Spleen (tissue), 11 donors: ENCODE data around the gene DOCK1. TPM values are rescaled to one million over a fixed set of nuclear protein-coding genes. Genes with fewer than 3 reads are reported as not detected.
A peak's percentile ranks its signal among the peaks of the same experiment; 100 is the strongest.

Experiments used
- DNase-seq: peaks from one replicate; pipeline ENCODE4 v3.0.0-alpha.2; 2020
- H3K27ac ChIP-seq, 8 donors: fragments of 200-600 bp; sonication (generic) in 7 of 8; 1 replicate in 4 of 8; 2 replicates in 4 of 8; pipeline versions ENCODE4 v1.5.0 to v1.8.0; 2016 to 2021; ENCODE audit warnings: inconsistent platforms in 4 of 8, mild to moderate bottlenecking in 4 of 8, moderate library complexity in 1 of 8
- H3K27me3 ChIP-seq, 7 donors: fragments of 200-600 bp; sonication (generic) in 6 of 7; replicated peaks in 1 of 7; 1 replicate in 4 of 7; 2 replicates in 3 of 7; pipeline versions ENCODE4 v1.5.0 to v1.8.0; 2016 to 2021; ENCODE audit warnings: inconsistent platforms in 3 of 7, mild to moderate bottlenecking in 1 of 7
- H3K36me3 ChIP-seq, 6 donors: fragments of 200-600 bp; sonication (generic) in 5 of 6; 1 replicate in 4 of 6; 2 replicates in 2 of 6; pipeline versions ENCODE4 v1.5.0 to v1.8.0; 2016 to 2021; ENCODE audit warnings: inconsistent platforms in 2 of 6
- H3K4me1 ChIP-seq, 6 donors: fragments of 200-600 bp; sonication (generic) in 5 of 6; 1 replicate in 3 of 6; 2 replicates in 3 of 6; pipeline versions ENCODE4 v1.5.0 to v1.8.0; 2016 to 2021; ENCODE audit warnings: inconsistent platforms in 3 of 6
- H3K4me3 ChIP-seq, 8 donors: fragments of 200-600 bp; sonication (generic) in 7 of 8; 1 replicate in 4 of 8; 2 replicates in 4 of 8; pipeline versions ENCODE4 v1.5.0 to v1.8.0; 2016 to 2021; ENCODE audit warnings: inconsistent platforms in 4 of 8, mild to moderate bottlenecking in 4 of 8, moderate library complexity in 2 of 8
- H3K9me3 ChIP-seq, 8 donors: fragments of 200-600 bp; sonication (generic) in 7 of 8; 1 replicate in 4 of 8; 2 replicates in 4 of 8; pipeline versions ENCODE4 v1.5.0 to v1.8.0; 2016 to 2021; ENCODE audit warnings: inconsistent platforms in 4 of 8
- POLR2A ChIP-seq, 3 donors: fragments of 450-650 bp; IDR thresholded peaks; one replicate each; pipeline ENCODE4 v1.5.1; 2017; ENCODE audit warnings: antibody characterized with exemption in 3 of 3, mild to moderate bottlenecking in 1 of 3
- POLR2AphosphoS5 ChIP-seq, 3 donors: sonication (generic); formaldehyde crosslinking; IDR thresholded peaks; one replicate each; pipeline ENCODE4 v1.5.1; 2017; ENCODE audit warnings: antibody characterized with exemption in 3 of 3
- WGBS, 5 donors: extraction: QIAGEN DNeasy Blood & Tissue Kit in 3 of 5; methylation state at CpG; one replicate each; pipeline versions ENCODE4 v1.1.5 to v1.1.7; 2013 to 2018; 5-methylcytosine and 5-hydroxymethylcytosine counted together
- intact Hi-C: fragments of 100-400 bp; cut with DNase I; formaldehyde crosslinking; loops from one replicate; pipeline ENCODE4 v1.15.0; 2023; ENCODE audit warnings: low total_unique reads
- polyA plus RNA-seq, 3 donors: library from polyadenylated mRNA; stranded (reverse); fragments of 200-250 nt; gene quantifications; one replicate each; pipeline ENCODE4 v1.2.1, GENCODE V29; 2013
- total RNA-seq, 7 donors: library from RNA; depleted of rRNA in 3 of 7; stranded (reverse); fragments of >200 nt in 3 of 7; fragmentation: NEBNext Ultra II Directional in 4 of 7; extraction: Animal tissue kit (Norgen Biotek cat#: 25700) in 4 of 7; gene quantifications; one replicate each; pipeline versions ENCODE4 v1.1.0 to v1.2.1, GENCODE V29; 2016 to 2021
- TF ChIP-seq, protein P1 (sequence below), 11 experiments: fragments of 200-600 bp in 7 of 11; fragments of 450-650 bp in 4 of 11; sonication (generic) in 4 of 11; IDR thresholded peaks in 8 of 11; conservative IDR thresholded peaks in 3 of 11; 1 replicate in 7 of 11; 2 replicates in 4 of 11; pipeline versions ENCODE4 v1.4.0 to v1.8.0; 2016 to 2021; ENCODE audit warnings: antibody characterized with exemption in 11 of 11, inconsistent platforms in 4 of 11, mild to moderate bottlenecking in 1 of 11
- donor health status: healthy with polysubstance abuse.
- donor health status: DM: no; HTN: no; CAD: no; lungs with moderate emphysema.
- donor health status: DM: no; HTN: no; CAD: no.
- donor health status: Bipolar disorder and iron deficiency.
- donor health status: healthy.
- donor health status: DM: no; HTN: no; CAD: no.
- donor health status: DM: yes; HTN: yes; CAD: no.

DOCK1 gene
- total and polyA plus RNA-seq, 10 donors, result 2.2 to 40.5 (median 25.1) TPM

DNA sequence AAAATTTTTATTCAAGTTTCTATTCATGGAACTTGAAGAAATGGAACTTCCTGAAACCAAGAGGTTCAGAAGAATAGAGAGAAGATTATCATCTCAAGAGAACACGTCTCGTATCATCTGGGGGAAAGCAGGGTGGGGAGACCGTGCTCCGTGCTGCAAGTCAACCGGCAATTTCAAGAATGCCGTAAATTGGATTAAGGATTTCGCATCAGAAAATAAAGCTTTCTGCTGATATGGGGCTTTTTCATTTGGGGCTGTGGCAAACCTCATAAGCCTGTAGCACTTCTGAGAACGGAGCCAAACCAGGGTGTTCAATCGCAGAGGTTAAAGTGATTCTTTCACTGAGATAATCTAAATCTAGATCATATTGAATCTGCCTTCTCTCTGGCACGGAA, 493.7 kb downstream of the DOCK1 start:
- WGBS, 5 donors, result 89 to 98% (median 93%) methylated on average over 10 of the region's 10 CpGs
- Histone ChIP-seq H3K27ac (no peak overlapping the region), H3K4me1 (peaks cover 0 to 6% (median 0%) of the 10 kb centered on the region in 6 donors), H3K4me3 (no peak overlapping the region), H3K27me3 (no peaks in the 10 kb centered on the region), H3K9me3 (peaks cover 0 to 11% (median 0%) of the 10 kb centered on the region in 8 donors), H3K36me3 (peaks cover 0 to 3% (median 0%) of the 10 kb centered on the region in 6 donors)
- intact Hi-C loops, result no loop called here
- DNase-seq, result no peak
- TF ChIP-seq, protein P1, sequence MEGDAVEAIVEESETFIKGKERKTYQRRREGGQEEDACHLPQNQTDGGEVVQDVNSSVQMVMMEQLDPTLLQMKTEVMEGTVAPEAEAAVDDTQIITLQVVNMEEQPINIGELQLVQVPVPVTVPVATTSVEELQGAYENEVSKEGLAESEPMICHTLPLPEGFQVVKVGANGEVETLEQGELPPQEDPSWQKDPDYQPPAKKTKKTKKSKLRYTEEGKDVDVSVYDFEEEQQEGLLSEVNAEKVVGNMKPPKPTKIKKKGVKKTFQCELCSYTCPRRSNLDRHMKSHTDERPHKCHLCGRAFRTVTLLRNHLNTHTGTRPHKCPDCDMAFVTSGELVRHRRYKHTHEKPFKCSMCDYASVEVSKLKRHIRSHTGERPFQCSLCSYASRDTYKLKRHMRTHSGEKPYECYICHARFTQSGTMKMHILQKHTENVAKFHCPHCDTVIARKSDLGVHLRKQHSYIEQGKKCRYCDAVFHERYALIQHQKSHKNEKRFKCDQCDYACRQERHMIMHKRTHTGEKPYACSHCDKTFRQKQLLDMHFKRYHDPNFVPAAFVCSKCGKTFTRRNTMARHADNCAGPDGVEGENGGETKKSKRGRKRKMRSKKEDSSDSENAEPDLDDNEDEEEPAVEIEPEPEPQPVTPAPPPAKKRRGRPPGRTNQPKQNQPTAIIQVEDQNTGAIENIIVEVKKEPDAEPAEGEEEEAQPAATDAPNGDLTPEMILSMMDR (IDR thresholded peaks at IDR 0.05 in 8 of 11, conservative IDR thresholded peaks at IDR 0.05 in 3 of 11), result no peak
- TF ChIP-seq POLR2A (IDR thresholded peaks at IDR 0.05) (no peak), POLR2AphosphoS5 (IDR thresholded peaks at IDR 0.05) (no peak)

DNA sequence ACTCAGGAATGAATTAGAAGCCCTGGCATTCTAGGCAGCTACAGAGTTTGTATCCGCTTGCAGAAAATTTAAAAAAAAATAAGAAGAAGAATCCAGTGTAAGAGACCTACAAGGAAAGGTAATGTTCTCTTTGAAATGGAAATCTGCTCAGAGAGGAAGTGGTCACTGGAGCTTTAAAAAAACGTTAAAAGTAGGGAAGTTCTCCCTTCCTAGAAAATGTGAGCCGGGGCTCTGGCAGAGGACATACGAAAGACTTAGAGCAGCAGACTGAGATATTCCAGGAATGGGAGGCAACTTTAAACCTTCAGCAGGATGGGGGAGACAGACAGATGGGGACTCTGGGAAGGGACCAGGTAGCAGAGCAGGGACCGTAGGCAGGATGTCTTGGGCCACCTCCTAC, 494.4 kb downstream of the DOCK1 start:
- no peak for DNase-seq
- no peak for TF ChIP-seq POLR2AphosphoS5 (IDR thresholded peaks at IDR 0.05)
- TF ChIP-seq, protein P1 (IDR thresholded peaks at IDR 0.05 in 8 of 11, conservative IDR thresholded peaks at IDR 0.05 in 3 of 11), result no peak
- TF ChIP-seq POLR2A (IDR thresholded peaks at IDR 0.05), result no peak
- Histone ChIP-seq H3K27me3 (no peaks in the 10 kb centered on the region), H3K4me1 (peaks cover 0 to 6% (median 0%) of the 10 kb centered on the region in 6 donors), H3K4me3 (no peak overlapping the region), H3K9me3 (peaks cover 0 to 11% (median 0%) of the 10 kb centered on the region in 8 donors), H3K27ac (no peak overlapping the region), H3K36me3 (peaks cover 0 to 3% (median 0%) of the 10 kb centered on the region in 6 donors)
- 34 to 55% (median 45%) methylated on average over 5 of the region's 5 CpGs for WGBS, 5 donors
- intact Hi-C loops, result no loop called here

DNA sequence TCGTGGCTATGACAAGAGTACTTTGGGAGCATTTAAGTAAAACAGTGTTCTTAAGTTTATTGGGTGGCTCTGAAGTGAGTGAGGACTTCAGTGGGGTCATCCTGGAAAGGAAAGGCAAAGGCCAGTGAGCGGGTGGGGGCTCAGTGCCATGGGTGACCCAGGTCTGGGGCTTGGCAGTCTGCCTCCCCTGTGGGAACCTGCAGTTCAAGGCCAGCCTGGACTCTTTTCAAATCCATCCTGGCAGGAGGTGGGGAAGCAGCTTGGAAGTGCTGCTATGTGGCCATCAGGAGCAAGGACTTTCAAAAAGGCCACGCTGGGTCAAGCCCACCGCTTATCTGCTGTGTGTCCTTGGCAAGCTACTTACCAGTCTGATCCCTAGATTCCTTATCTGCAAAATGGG, 495.0 kb downstream of the DOCK1 start:
- peaks cover 0 to under 1% (median 0%) of the 10 kb centered on the region in 6 donors for H3K36me3 ChIP-seq
- no peak overlapping the region for H3K27ac ChIP-seq
- H3K27me3 ChIP-seq, result no peaks in the 10 kb centered on the region
- DNase-seq, result no peak
- no peak overlapping the region for H3K4me3 ChIP-seq
- TF ChIP-seq POLR2A (IDR thresholded peaks at IDR 0.05) (no peak), POLR2AphosphoS5 (IDR thresholded peaks at IDR 0.05) (no peak)
- TF ChIP-seq, protein P1 (IDR thresholded peaks at IDR 0.05 in 8 of 11, conservative IDR thresholded peaks at IDR 0.05 in 3 of 11), result no peak
- H3K4me1 ChIP-seq, result peaks cover 0 to 6% (median 0%) of the 10 kb centered on the region in 6 donors
- intact Hi-C loops, result no loop called here
- 57 to 82% (median 77%) methylated on average over 4 of the region's 4 CpGs for WGBS, 5 donors
- peaks cover 0 to 11% (median 0%) of the 10 kb centered on the region in 8 donors for H3K9me3 ChIP-seq

DNA sequence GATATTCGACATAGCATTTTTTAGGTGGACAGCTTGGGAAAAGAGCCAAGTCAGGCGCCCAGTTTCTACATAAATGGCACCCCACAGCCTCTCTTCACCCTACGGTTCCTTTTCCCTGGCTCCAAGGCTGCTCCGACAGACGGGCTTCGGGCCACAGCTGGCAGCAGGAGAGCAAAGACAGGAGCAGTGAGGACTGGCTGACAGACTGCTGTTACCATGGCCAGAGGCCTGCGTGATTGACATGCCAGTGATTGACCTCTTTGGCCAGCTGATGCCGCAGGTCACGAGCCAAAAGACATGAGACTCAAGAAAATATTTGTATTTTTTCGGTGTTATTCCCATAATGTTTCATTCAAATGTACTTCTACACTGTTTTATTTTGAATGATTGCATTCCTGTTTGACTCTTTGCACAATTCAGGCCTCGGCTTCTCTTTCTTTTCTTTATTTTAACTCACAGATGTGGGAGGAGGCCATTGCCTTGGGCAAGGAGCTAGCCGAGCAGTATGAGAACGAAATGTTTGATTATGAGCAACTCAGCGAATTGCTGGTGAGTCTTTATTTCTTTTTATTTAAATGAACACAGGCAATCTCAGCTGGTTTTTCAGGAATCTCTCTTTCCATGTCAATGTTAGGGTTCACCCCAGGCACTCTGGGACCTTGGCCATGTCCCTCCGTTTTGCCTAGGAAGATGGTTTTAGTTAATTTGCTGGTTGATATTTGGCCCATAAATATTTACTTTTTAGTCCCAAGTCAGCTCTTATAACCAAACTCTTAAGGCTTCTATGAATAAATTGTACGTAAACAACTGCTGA, 497.6 kb downstream of the DOCK1 start:
- DNase-seq, result peak; percentile 47
- TF ChIP-seq POLR2AphosphoS5 (IDR thresholded peaks at IDR 0.05) (peak in 2 of 3 donors; percentile 19 to 21), POLR2A (IDR thresholded peaks at IDR 0.05) (no peak)
- Histone ChIP-seq H3K4me1 (peaks cover 0 to 6% (median 0%) of the 10 kb centered on the region in 6 donors), H3K9me3 (peaks cover 0 to 11% (median 0%) of the 10 kb centered on the region in 8 donors), H3K27ac (peak overlapping the region in 4 of 8 donors; percentile 4 to 46 (median 34)), H3K27me3 (no peaks in the 10 kb centered on the region), H3K4me3 (no peak overlapping the region), H3K36me3 (peaks cover 0 to 14% (median 0%) of the 10 kb centered on the region in 6 donors)
- intact Hi-C loops, result no loop called here
- WGBS, 5 donors, result 80 to 87% (median 82%) methylated on average over 16 of the region's 16 CpGs
